Adrenal gland (tissue), 5 donors: ENCODE measurements around the gene ITGB6.

Experiments
- CTCF ChIP-seq, 6 experiments: fragments of 450-650 bp in 4 of 6; fragments of 200-600 bp in 2 of 6; sonication (generic) in 1 of 6; IDR thresholded peaks; 1 replicate in 5 of 6; 2 replicates in 1 of 6; pipeline versions ENCODE4 v1.5.1 to v1.8.0; 2016 to 2021; ENCODE audit warnings: antibody characterized with exemption in 6 of 6, mild to moderate bottlenecking in 2 of 6, moderate library complexity in 1 of 6
- POLR2A ChIP-seq, 2 donors: fragments of 450-650 bp; IDR thresholded peaks; one replicate each; pipeline ENCODE4 v1.6.1; 2017; ENCODE audit warnings: antibody characterized with exemption in 2 of 2, mild to moderate bottlenecking in 2 of 2, moderate library complexity in 1 of 2
- donor health status: DM: no; HTN: no; CAD: no.

GRCh38 chr2:160124571-160124970 lies 75.5 kb downstream of the ITGB6 start:
- TF ChIP-seq CTCF (IDR thresholded peaks at IDR 0.05) (no peak), POLR2A (IDR thresholded peaks at IDR 0.05) (no peak)
